ENCODE measurements around the gene NKPD1.

The NKPD1 gene

GRCh38 chr19:45140144-45140503 is 20.7 kb downstream of the NKPD1 start:
- Histone ChIP-seq H3K27me3 (ENCODE audit: control insufficient read depth, insufficient read depth, low read length) (no peaks in the 10 kb centered on the region), H3K9ac (ENCODE audit: low read length) (no peak overlapping the region), H3K4me3 (ENCODE audit: low read length) (no peak overlapping the region), H3K36me3 (ENCODE audit: control insufficient read depth, insufficient read depth, low read length) (peaks cover 13% of the 10 kb centered on the region), H3K9me3 (ENCODE audit: control insufficient read depth, low read length) (no peaks in the 10 kb centered on the region), H3K4me1 (ENCODE audit: control insufficient read depth, insufficient read depth, low read length) (peaks cover 5% of the 10 kb centered on the region)

- Histone ChIP-seq H3K9me3 (ENCODE audit: control insufficient read depth, low read length) (no peaks in the 10 kb centered on the region), H3K27me3 (ENCODE audit: control insufficient read depth, insufficient read depth, low read length) (no peaks in the 10 kb centered on the region), H3K36me3 (ENCODE audit: control insufficient read depth, insufficient read depth, low read length) (peaks cover 13% of the 10 kb centered on the region), H3K4me1 (ENCODE audit: control insufficient read depth, insufficient read depth, low read length) (peaks cover 5% of the 10 kb centered on the region), H3K9ac (ENCODE audit: low read length) (no peak overlapping the region), H3K4me3 (ENCODE audit: low read length) (no peak overlapping the region)
Measured at GRCh38 chr19:45139286-45140143, 21.3 kb downstream of the NKPD1 start.

GRCh38 chr19:45138303-45138751 is 22.5 kb downstream of the NKPD1 start:
- Histone ChIP-seq H3K36me3 (ENCODE audit: control insufficient read depth, insufficient read depth, low read length) (peaks cover 13% of the 10 kb centered on the region), H3K4me1 (ENCODE audit: control insufficient read depth, insufficient read depth, low read length) (peaks cover 5% of the 10 kb centered on the region)

GRCh38 chr19:45137179-45137761 is 23.5 kb downstream of the NKPD1 start:
- Histone ChIP-seq H3K36me3 (ENCODE audit: control insufficient read depth, insufficient read depth, low read length) (peaks cover 6% of the 10 kb centered on the region), H3K4me3 (ENCODE audit: low read length) (no peak overlapping the region), H3K9ac (ENCODE audit: low read length) (no peak overlapping the region)

More at GRCh38 chr19:45138303-45138751, 22.5 kb downstream of the NKPD1 start:
- no peaks in the 10 kb centered on the region for H3K9me3 ChIP-seq (ENCODE audit: control insufficient read depth, low read length)
- no peaks in the 10 kb centered on the region for H3K27me3 ChIP-seq (ENCODE audit: control insufficient read depth, insufficient read depth, low read length)
- no peak overlapping the region for H3K4me3 ChIP-seq (ENCODE audit: low read length)
- no peak overlapping the region for H3K9ac ChIP-seq (ENCODE audit: low read length)

GRCh38 chr19:45136507-45137178 is 24.1 kb downstream of the NKPD1 start:
- Histone ChIP-seq H3K9me3 (ENCODE audit: control insufficient read depth, low read length) (no peaks in the 10 kb centered on the region), H3K4me1 (ENCODE audit: control insufficient read depth, insufficient read depth, low read length) (peaks cover 5% of the 10 kb centered on the region), H3K27me3 (ENCODE audit: control insufficient read depth, insufficient read depth, low read length) (no peaks in the 10 kb centered on the region), H3K36me3 (ENCODE audit: control insufficient read depth, insufficient read depth, low read length) (peaks cover 4% of the 10 kb centered on the region), H3K4me3 (ENCODE audit: low read length) (no peak overlapping the region), H3K9ac (ENCODE audit: low read length) (no peak overlapping the region)

More at GRCh38 chr19:45137179-45137761, 23.5 kb downstream of the NKPD1 start:
- Histone ChIP-seq H3K27me3 (ENCODE audit: control insufficient read depth, insufficient read depth, low read length) (no peaks in the 10 kb centered on the region), H3K9me3 (ENCODE audit: control insufficient read depth, low read length) (no peaks in the 10 kb centered on the region), H3K4me1 (ENCODE audit: control insufficient read depth, insufficient read depth, low read length) (peaks cover 5% of the 10 kb centered on the region)

- Histone ChIP-seq H3K4me3 (ENCODE audit: low read length) (no peak overlapping the region), H3K36me3 (ENCODE audit: control insufficient read depth, insufficient read depth, low read length) (no peaks in the 10 kb centered on the region), H3K9me3 (ENCODE audit: control insufficient read depth, low read length) (no peaks in the 10 kb centered on the region), H3K27me3 (ENCODE audit: control insufficient read depth, insufficient read depth, low read length) (no peaks in the 10 kb centered on the region), H3K9ac (ENCODE audit: low read length) (no peak overlapping the region), H3K4me1 (ENCODE audit: control insufficient read depth, insufficient read depth, low read length) (peaks cover 11% of the 10 kb centered on the region)
Measured at GRCh38 chr19:45135176-45135885, 25.5 kb downstream of the NKPD1 start.

GRCh38 chr19:45133661-45134060 is 27.1 kb downstream of the NKPD1 start:
- H3K27me3 ChIP-seq (ENCODE audit: control insufficient read depth, insufficient read depth, low read length) = no peaks in the 10 kb centered on the region
- H3K4me1 ChIP-seq (ENCODE audit: control insufficient read depth, insufficient read depth, low read length) = peaks cover 12% of the 10 kb centered on the region
- H3K9me3 ChIP-seq (ENCODE audit: control insufficient read depth, low read length) = no peaks in the 10 kb centered on the region
- H3K9ac ChIP-seq (ENCODE audit: low read length) = no peak overlapping the region
- no peak overlapping the region for H3K4me3 ChIP-seq (ENCODE audit: low read length)
- no peaks in the 10 kb centered on the region for H3K36me3 ChIP-seq (ENCODE audit: control insufficient read depth, insufficient read depth, low read length)

- Histone ChIP-seq H3K36me3 (ENCODE audit: control insufficient read depth, insufficient read depth, low read length) (no peaks in the 10 kb centered on the region), H3K27me3 (ENCODE audit: control insufficient read depth, insufficient read depth, low read length) (no peaks in the 10 kb centered on the region), H3K9ac (ENCODE audit: low read length) (no peak overlapping the region), H3K9me3 (ENCODE audit: control insufficient read depth, low read length) (no peaks in the 10 kb centered on the region), H3K4me3 (ENCODE audit: low read length) (no peak overlapping the region), H3K4me1 (ENCODE audit: control insufficient read depth, insufficient read depth, low read length) (peaks cover 10% of the 10 kb centered on the region)
Measured at GRCh38 chr19:45130888-45131615, 29.7 kb downstream of the NKPD1 start.

- Histone ChIP-seq H3K36me3 (ENCODE audit: control insufficient read depth, insufficient read depth, low read length) (no peaks in the 10 kb centered on the region), H3K9ac (ENCODE audit: low read length) (no peak overlapping the region), H3K4me1 (ENCODE audit: control insufficient read depth, insufficient read depth, low read length) (peaks cover 17% of the 10 kb centered on the region), H3K9me3 (ENCODE audit: control insufficient read depth, low read length) (no peaks in the 10 kb centered on the region), H3K4me3 (ENCODE audit: low read length) (no peak overlapping the region), H3K27me3 (ENCODE audit: control insufficient read depth, insufficient read depth, low read length) (no peaks in the 10 kb centered on the region)
Measured at GRCh38 chr19:45130236-45130635, 30.5 kb downstream of the NKPD1 start.

GRCh38 chr19:45128806-45129205 is 32.0 kb downstream of the NKPD1 start:
- H3K4me1 ChIP-seq (ENCODE audit: control insufficient read depth, insufficient read depth, low read length) = peaks cover 22% of the 10 kb centered on the region
- H3K4me3 ChIP-seq (ENCODE audit: low read length) = no peak overlapping the region
- no peaks in the 10 kb centered on the region for H3K27me3 ChIP-seq (ENCODE audit: control insufficient read depth, insufficient read depth, low read length)
- no peak overlapping the region for H3K9ac ChIP-seq (ENCODE audit: low read length)
- no peaks in the 10 kb centered on the region for H3K9me3 ChIP-seq (ENCODE audit: control insufficient read depth, low read length)
- no peaks in the 10 kb centered on the region for H3K36me3 ChIP-seq (ENCODE audit: control insufficient read depth, insufficient read depth, low read length)

GRCh38 chr19:45128146-45128545 is 32.6 kb downstream of the NKPD1 start:
- Histone ChIP-seq H3K4me3 (ENCODE audit: low read length) (no peak overlapping the region), H3K9me3 (ENCODE audit: control insufficient read depth, low read length) (no peaks in the 10 kb centered on the region), H3K36me3 (ENCODE audit: control insufficient read depth, insufficient read depth, low read length) (no peaks in the 10 kb centered on the region), H3K4me1 (ENCODE audit: control insufficient read depth, insufficient read depth, low read length) (peaks cover 29% of the 10 kb centered on the region), H3K9ac (ENCODE audit: low read length) (no peak overlapping the region), H3K27me3 (ENCODE audit: control insufficient read depth, insufficient read depth, low read length) (no peaks in the 10 kb centered on the region)
